Type B pancreatic cell (in vitro differentiated cells): ENCODE results near the gene TLR6. TPM values are rescaled to one million over a fixed set of nuclear protein-coding genes. Genes with fewer than 3 reads are reported as not detected.

Source experiments
- DNase-seq: peaks from one replicate; pipeline ENCODE4 v3.0.0; 2021; ENCODE audit warnings: mixed read lengths; ENCODE audit not compliant: unreplicated experiment; ENCODE audit errors: extremely low spot score
- H3K27ac Mint-ChIP-seq: 2 replicates; pipeline ENCODE4 v1.8.0; 2021; ENCODE audit warnings: mild to moderate bottlenecking, mixed read lengths
- H3K27me3 Mint-ChIP-seq: 2 replicates; pipeline ENCODE4 v1.8.0; 2021; ENCODE audit warnings: mixed read lengths
- H3K36me3 Mint-ChIP-seq: 2 replicates; pipeline ENCODE4 v1.8.0; 2021; ENCODE audit warnings: mixed read lengths
- H3K4me1 Mint-ChIP-seq: one replicate; pipeline ENCODE4 v1.8.0; 2021; ENCODE audit warnings: mixed read lengths; ENCODE audit not compliant: unreplicated experiment
- H3K4me3 Mint-ChIP-seq: 2 replicates; pipeline ENCODE4 v1.8.0; 2021; ENCODE audit warnings: mild to moderate bottlenecking, mixed read lengths
- H3K9me3 Mint-ChIP-seq: 2 replicates; pipeline ENCODE4 v1.8.0; 2021; ENCODE audit warnings: mixed read lengths
- CTCF ChIP-seq: fragments of 200-600 bp; sonication (generic); conservative IDR thresholded peaks from 2 replicates; pipeline ENCODE4 v1.5.0; 2021; ENCODE audit warnings: antibody characterized with exemption, mild to moderate bottlenecking
- total RNA-seq: library from RNA; stranded (reverse); gene quantifications from 2 replicates; pipeline ENCODE4 v1.2.1, GENCODE V29; 2021; ENCODE audit warnings: low replicate concordance

The TLR6 gene
- total RNA-seq, 1 donor from 2014 or later: 0.56 TPM

- H3K4me1 Mint-ChIP-seq: peaks cover 13% of the 10 kb centered on the region
- no peak overlapping the region for H3K27ac Mint-ChIP-seq
- TF ChIP-seq CTCF: no peak
- no peak for DNase-seq
- no peak overlapping the region for H3K4me3 Mint-ChIP-seq
- no peaks in the 10 kb centered on the region for H3K9me3 Mint-ChIP-seq
- no peaks in the 10 kb centered on the region for H3K27me3 Mint-ChIP-seq
- peaks cover 18% of the 10 kb centered on the region for H3K36me3 Mint-ChIP-seq
These were observed 45.6 kb upstream of the TLR6 start for GRCh38 chr4:38902221-38902620.

GRCh38 chr4:38898245-38898644 is 41.6 kb upstream of the TLR6 start:
- no peak for DNase-seq
- Mint-ChIP-seq H3K9me3 (no peaks in the 10 kb centered on the region), H3K27me3 (no peaks in the 10 kb centered on the region), H3K4me1 (no peaks in the 10 kb centered on the region), H3K36me3 (peaks cover 16% of the 10 kb centered on the region), H3K27ac (no peak overlapping the region), H3K4me3 (no peak overlapping the region)
- TF ChIP-seq CTCF: no peak

- Mint-ChIP-seq H3K36me3 (peaks cover 20% of the 10 kb centered on the region), H3K4me3 (no peak overlapping the region), H3K9me3 (no peaks in the 10 kb centered on the region), H3K4me1 (no peaks in the 10 kb centered on the region), H3K27me3 (no peaks in the 10 kb centered on the region), H3K27ac (no peak overlapping the region)
- TF ChIP-seq CTCF: no peak
- DNase-seq: no peak
These were observed 40.3 kb upstream of the TLR6 start for GRCh38 chr4:38896940-38897339.

GRCh38 chr4:38894322-38894982 is 37.8 kb upstream of the TLR6 start:
- Mint-ChIP-seq H3K27me3 (no peaks in the 10 kb centered on the region), H3K36me3 (peaks cover 26% of the 10 kb centered on the region), H3K4me3 (no peak overlapping the region), H3K27ac (no peak overlapping the region), H3K9me3 (no peaks in the 10 kb centered on the region), H3K4me1 (peaks cover 5% of the 10 kb centered on the region)
- no peak for DNase-seq
- no peak for TF ChIP-seq CTCF

- Mint-ChIP-seq H3K36me3 (peaks cover 25% of the 10 kb centered on the region), H3K27me3 (no peaks in the 10 kb centered on the region), H3K4me3 (no peak overlapping the region), H3K9me3 (no peaks in the 10 kb centered on the region), H3K27ac (no peak overlapping the region), H3K4me1 (peaks cover 14% of the 10 kb centered on the region)
- no peak for DNase-seq
- TF ChIP-seq CTCF: no peak
These were observed 34.7 kb upstream of the TLR6 start for GRCh38 chr4:38891051-38891983.
